GM10847 (cell line): Measurements from ENCODE around the gene PLOD1.

ENCODE experiments used
- POLR2A ChIP-seq: IDR thresholded peaks from 2 replicates; pipeline ENCODE4 v1.6.1; 2011; ENCODE audit not compliant: insufficient read length; ENCODE audit errors: extremely low read depth

The PLOD1 gene

DNA sequence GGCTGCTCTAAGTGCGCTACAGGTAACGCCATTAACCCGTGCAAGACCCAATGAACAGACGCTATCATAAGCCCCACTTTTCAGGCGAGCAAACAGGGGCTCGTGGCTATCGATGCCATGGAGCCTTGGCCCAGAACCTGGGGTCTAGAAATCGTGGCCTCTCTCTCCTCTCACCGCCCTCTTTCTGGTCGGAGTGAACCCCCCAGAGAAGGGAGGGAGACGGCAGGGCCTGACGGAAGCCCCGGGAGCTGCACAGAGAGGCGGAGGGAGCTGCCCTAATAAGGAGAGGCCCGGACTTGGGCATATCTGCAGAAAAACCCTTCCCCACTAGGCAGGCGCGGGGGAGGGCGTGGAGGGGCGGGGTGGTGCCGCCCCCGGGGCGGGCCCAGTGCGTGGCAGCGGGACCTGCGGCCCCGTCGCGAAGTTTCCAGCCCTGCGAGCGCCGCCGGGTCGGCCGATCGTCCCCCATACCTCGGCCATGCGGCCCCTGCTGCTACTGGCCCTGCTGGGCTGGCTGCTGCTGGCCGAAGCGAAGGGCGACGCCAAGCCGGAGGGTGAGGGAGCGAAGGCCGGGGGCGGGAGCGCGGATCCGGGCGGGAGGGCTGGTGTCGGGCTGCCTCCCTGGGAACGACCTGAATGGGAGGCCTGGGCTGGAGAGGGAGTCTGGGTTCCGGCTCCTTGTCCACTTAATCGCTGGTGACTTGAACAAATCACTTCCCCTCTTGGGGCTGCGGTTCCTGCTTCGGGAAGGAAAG, at the start of gene PLOD1:
Gene PLOD1 (plus strand): TSS at position 416 of the 755 bp plus-strand sequence. CDS start 63 bp downstream, at position 479.
- peak; percentile 70 for TF ChIP-seq POLR2A

GRCh38 chr1:11885916-11886315, 48.6 kb upstream of the PLOD1 start:
- TF ChIP-seq POLR2A, result no peak

- TF ChIP-seq POLR2A, result no peak
Measured at GRCh38 chr1:11886986-11887665, 47.4 kb upstream of the PLOD1 start.

DNA sequence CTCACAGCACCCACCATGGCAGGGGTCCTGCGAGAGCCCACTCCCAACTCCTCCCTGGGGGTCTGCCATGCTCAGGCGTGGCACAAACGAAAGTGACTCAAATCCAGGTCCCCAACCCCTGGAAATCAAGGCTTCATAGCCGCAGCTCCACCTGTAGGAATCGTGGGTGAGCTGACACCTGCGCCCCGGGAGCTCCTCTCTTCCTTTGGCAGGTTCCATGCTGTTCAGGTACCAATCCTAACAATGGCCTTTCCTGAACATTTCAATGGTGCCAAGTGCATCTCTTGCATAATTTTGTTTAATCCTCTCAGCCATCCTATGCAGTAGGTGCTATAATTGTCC, 46.9 kb upstream of the PLOD1 start:
- no peak for TF ChIP-seq POLR2A

DNA sequence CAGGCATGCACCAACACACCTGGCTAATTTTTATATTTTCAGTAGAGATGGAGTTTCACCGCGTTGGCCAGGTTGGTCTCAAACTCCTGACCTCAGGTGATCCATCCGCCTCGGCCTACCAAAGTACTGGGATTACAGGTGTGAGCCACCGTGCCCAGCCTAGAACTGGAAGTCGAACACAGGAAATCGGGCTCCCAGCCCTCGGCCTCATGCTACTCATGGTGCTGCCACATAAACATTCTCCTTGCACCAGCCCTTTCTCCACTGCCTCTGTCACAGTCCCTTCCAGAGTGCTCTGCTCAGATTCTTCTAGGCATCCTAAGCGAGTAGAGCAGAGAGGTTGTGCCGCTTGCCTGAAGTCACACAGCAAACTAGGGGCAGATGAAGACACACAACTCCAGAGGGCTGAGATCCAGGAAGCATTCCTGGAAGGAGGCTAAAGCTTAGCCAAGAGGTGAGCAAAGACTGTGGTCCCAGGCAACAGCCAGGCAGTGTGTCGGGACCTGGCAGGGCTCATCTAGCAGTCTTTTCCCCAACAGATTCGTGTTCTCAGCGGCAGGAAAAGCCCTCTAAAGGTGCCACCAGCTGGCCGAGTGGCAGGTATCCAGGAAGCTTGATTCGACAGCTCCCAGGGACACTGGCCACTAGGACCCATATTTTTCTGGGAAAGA, 46.2 kb upstream of the PLOD1 start:
- TF ChIP-seq POLR2A, result no peak

DNA sequence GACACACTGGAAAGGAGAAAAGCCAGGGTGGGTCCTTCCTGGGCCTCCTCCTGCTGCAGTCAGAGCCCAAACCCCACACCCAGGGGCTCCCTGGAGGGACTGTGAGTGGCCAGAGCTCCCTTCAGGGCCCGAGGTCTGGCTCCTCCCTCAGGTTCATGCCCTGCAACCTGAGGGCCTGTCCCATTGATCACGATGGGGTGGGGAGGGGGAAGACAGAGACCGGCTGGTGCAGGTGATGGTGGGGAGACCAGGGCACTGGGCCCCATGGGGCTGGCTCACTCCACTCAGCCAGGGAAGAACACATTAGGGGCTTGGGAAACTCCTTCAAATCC, 45.7 kb upstream of the PLOD1 start:
- no peak for TF ChIP-seq POLR2A

DNA sequence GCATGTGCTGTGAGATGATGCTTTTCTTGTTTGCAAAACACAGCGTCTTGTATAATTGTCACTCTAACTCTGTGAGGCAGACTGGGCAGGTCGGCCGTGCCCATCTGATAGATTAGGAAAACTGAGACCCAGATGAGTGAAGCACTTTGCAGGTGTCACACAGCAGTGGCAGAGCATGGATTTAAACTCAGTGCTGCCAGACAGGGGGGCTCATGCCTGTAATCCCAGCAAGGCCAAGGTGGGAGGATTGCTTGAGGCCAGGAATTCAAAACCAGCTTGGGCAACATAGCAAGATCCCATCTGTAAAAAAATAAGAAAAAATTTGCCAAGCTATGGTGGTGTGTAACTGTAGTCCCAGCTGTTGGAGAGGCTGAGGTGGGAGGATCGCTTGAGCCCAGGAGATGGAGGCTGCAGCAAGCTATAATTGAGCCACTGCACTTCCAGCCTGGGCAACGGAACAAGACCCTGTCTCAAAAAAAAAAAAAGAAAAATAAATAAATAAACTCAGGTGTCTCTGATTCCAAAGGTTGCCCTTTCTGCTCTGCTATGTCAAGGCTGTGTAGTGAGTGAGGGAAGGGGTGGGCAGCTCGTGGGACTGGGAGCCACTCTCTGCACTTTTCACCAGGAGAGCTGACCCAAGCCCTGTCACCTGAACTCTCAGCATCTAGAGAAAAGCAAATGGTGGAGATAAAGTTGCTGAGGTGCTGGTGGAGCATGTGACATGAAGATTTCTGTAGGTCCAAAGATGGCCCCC, 42.9 kb upstream of the PLOD1 start:
- TF ChIP-seq POLR2A, result no peak

- TF ChIP-seq POLR2A, result no peak
Measured at GRCh38 chr1:11893907-11894251, 40.6 kb upstream of the PLOD1 start.

DNA sequence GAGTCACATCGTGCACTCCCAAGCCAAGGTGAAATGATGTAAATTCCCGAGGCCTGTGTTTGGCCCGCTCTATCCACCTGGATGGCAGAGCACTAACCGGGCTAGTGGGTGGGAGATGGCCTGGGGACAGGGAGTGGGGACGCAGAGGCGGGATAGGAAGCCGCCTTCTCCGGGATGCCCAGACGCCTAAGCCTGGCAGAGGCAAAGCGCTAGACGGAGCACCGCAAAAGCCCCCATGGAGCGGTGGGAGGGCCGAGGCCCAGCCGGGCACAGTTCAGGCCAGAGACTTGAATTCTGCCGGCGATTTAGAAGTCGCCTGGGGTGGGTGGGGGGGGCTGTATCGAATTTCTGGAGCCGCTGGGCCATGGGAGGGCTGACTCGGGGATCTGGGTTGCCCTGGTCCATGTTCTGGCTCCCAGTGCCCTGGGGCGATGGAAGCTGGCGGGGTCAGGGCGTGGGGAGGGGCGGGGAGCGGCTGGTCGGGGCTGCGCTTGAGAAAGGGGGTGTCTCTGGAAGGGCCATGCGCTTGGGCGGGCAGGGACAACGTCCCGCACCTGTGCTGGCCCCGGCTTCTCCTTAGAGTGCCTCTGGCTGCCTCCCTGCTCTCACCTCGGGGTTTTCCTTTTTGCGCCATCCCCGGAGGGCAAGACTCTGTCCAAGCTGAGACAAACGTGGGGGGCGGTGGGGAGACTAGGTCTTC, 36.3 kb upstream of the PLOD1 start:
- no peak for TF ChIP-seq POLR2A

- TF ChIP-seq POLR2A, result no peak
Measured at GRCh38 chr1:11898831-11899467, 35.6 kb upstream of the PLOD1 start.

- TF ChIP-seq POLR2A, result no peak
Measured at GRCh38 chr1:11903210-11903609, 31.3 kb upstream of the PLOD1 start.

DNA sequence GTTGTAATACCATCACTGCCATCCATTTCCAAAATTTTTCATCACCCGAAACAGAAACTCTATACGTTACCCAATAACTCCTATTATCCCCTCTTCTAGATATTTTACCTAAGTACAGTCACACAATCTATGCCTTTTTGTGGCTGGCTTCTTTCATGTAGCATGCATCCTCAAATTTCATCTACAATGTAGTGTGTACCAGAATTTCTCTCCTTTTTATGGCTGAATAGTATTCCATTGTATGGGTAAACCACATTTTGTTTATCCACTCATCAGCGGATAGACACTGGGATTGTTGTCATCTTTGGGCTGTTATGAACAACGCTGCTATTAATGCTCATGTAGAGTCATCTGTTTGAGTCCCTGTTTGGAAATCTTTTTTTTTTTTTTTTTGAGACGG, 29.5 kb upstream of the PLOD1 start:
- no peak for TF ChIP-seq POLR2A

DNA sequence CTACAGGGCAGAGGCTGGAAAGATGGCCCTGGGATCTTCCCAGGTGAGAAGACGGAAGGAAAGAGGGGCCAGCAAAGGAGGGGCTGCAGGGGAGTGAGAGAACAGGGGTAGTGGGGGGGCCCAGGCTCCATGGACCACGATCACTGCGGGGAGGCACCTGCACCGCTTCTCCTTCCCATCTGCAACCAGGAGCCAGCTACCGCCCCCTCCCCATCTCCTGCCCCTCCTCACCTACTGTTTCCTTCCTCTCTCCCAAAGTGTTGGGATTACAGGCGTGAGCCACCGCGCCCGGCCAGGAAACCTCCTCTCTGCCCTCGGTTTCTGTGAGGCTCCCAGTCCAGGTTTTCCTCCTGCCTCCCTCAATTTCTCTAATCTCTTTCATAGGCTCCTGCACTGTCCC, 27.6 kb upstream of the PLOD1 start:
- TF ChIP-seq POLR2A, result no peak

DNA sequence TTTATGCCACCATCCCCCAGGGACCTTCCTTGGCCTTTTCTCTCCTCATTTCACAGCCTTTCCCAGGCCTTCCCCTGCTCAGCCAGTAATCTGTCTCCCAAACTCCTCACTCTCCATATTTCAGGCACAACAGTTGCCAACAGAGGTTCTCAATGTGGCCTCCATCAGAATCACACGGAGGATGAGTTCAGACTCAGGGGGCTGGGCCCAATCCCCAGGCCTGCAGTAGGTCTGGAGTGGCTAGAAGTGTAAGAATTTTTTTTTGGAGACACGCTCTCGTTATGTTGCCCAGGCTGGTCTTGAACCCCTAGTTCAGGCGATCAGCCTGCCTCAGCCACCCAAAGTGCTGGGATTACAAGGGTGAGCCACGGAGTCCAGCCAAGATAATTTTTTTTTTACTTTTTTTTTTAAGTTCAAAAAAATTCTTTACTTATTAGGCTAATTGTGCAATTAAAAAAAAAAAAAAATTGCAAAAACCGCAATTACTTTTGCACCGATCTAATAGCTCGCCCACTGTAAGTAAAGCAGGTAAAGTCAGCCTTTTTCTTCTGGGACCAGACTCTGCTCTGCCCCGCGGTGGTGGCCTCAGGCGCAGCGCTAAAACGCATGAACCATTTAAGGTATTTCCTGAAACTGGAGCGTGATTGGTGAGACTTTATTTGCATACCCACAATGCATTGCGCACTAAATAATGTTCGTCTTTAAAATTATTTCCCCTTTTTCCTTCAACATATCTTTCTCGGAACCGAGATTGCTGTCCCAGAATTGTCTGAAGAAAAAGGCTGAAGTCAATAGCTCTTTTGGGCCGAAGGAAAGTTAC, 27.0 kb upstream of the PLOD1 start:
- TF ChIP-seq POLR2A, result no peak

- peak; percentile 98 for TF ChIP-seq POLR2A
Measured at GRCh38 chr1:11908095-11908675, 26.3 kb upstream of the PLOD1 start.
